ENCODE measurements around the gene ERBB4. TPM values are rescaled to one million over a fixed set of nuclear protein-coding genes. Genes with fewer than 3 reads are reported as not detected.

Gene ERBB4
- total and polyA plus RNA-seq, 2 of the 8 experiments (the other 6 are each of a cell fraction or from before 2014, with no cell fraction given) = 0.34 to 1.3 TPM

GRCh38 chr2:212098966-212099365, 439.6 kb downstream of the ERBB4 start (continued):
- TF ChIP-seq EZH2 (IDR thresholded peaks at IDR 0.05; ENCODE audit: low read depth, low read length, severe bottlenecking) (no peak), SP2 (IDR thresholded peaks at IDR 0.05; ENCODE audit: low read length) (no peak), MAFK (IDR thresholded peaks at IDR 0.05; ENCODE audit: low read depth, low read length) (no peak), ATF2 (IDR thresholded peaks at IDR 0.05; ENCODE audit: low read length) (no peak)
